SJSA1 (cell line): ENCODE results near the gene SALL3. TPM values are rescaled to one million over a fixed set of nuclear protein-coding genes. Genes with fewer than 3 reads are reported as not detected.
"Not testable (repeated sequence)": the region's sequence is repeated elsewhere in the genome, so short reads cannot be mapped to it uniquely, and the experiment has no call there.

ENCODE experiments used
- DNase-seq, 2 experiments: peaks; one replicate each; pipeline ENCODE4 v3.0.0-alpha.2; 2015 to 2020; ENCODE audit warnings: low spot score in 2 of 2, low read depth in 1 of 2
- H3K27ac ChIP-seq: fragments of 250-450 bp; sonication (Bioruptor Pico); 2 replicates; pipeline ENCODE4 v1.5.1; 2020; ENCODE audit warnings: mild to moderate bottlenecking, moderate library complexity
- H3K27me3 ChIP-seq: fragments of 250-450 bp; sonication (Bioruptor Pico); replicated peaks from 2 replicates; pipeline ENCODE4 v1.5.1; 2020; ENCODE audit warnings: mild to moderate bottlenecking, moderate library complexity
- H3K36me3 ChIP-seq: fragments of 250-450 bp; sonication (Bioruptor Pico); 2 replicates; pipeline ENCODE4 v1.5.1; 2020; ENCODE audit warnings: mild to moderate bottlenecking
- H3K4me1 ChIP-seq: fragments of 250-450 bp; sonication (Bioruptor Pico); replicated peaks from 2 replicates; pipeline ENCODE4 v1.6.1; 2021; ENCODE audit warnings: mild to moderate bottlenecking
- H3K4me3 ChIP-seq: fragments of 250-450 bp; sonication (Bioruptor Pico); 2 replicates; pipeline ENCODE4 v1.5.1; 2020; ENCODE audit warnings: mild to moderate bottlenecking
- H3K9me3 ChIP-seq: fragments of 250-450 bp; sonication (Bioruptor Pico); replicated peaks from 2 replicates; pipeline ENCODE4 v1.5.1; 2020; ENCODE audit warnings: mild to moderate bottlenecking
- total RNA-seq: library from RNA; depleted of rRNA; stranded (reverse); fragments of >200 nt; shearing (Covaris generic); gene quantifications from 2 replicates; pipeline ENCODE4 v1.2.3, GENCODE V29; 2014; rRNA removed

The SALL3 gene
- total RNA-seq = 0.03 TPM in 1 of 2 replicates, not detected in the other

DNA sequence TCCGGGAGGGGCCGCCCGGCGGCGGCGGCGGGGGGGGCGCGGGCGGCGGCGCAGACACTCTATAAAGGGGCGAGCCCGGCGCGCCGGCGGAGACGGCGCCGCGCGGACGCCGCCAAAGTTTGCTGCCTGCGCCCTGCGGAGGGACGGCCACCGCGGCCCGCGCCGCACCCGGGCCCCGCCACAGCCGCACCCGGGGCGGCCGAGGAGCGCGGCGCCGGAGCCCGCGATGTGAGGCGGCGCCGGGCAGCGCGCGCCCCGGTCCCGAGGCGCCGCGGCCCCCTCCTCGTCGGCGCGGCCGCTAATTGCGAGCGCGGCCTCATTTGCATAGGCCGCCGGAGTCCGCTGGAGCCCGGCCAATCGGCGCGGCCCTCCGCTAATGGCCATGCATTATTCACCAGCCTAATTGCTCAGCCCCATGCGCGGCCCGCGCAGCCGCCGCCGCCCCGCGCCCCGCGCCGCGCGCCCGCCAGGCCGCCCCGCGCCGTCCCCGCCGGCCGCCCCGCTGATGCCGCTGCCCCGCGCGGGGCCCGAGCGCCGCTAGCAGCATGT lies at the start of gene SALL3:
Gene SALL3, plus strand, starts transcription at position 89 of the 549 bp plus-strand sequence. Its CDS starts 457 bp downstream, at position 546.
- Histone ChIP-seq H3K27ac (no peak within 1 kb of the TSS), H3K36me3 (no peaks in the 10 kb centered on the region), H3K4me3 (no peak within 1 kb of the TSS), H3K4me1 (no peaks in the 10 kb centered on the region), H3K27me3 (no peaks in the 10 kb centered on the region; the same call in 1 of the 2 replicates), H3K9me3 (peaks cover 14% of the 10 kb centered on the region)
- no peak for DNase-seq

DNA sequence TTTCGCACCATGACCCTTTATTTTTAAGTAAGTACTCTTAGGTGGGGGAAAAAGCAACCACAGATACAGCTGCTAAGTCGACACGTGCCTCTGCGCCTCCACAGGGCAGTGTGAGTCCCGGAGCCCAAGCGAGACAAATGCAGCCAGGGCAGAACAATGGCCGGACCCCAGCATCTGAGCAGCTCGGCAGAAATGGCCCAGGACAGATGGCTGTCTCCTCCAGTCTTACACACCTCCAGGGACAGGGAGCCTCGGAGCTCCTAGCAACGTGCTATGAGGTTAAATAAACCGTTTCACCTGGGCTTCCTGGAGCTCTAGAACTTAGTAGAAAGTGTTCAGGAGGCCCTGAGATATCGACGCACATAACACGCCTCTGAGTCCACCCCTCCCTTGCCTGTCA lies 47.3 kb upstream of the SALL3 start:
- no peaks in the 10 kb centered on the region for H3K36me3 ChIP-seq
- DNase-seq = no peak
- H3K27ac ChIP-seq = no peak overlapping the region
- no peaks in the 10 kb centered on the region for H3K27me3 ChIP-seq
- H3K4me3 ChIP-seq = no peak overlapping the region
- H3K9me3 ChIP-seq = no peaks in the 10 kb centered on the region; the same call in 1 of the 2 replicates
- no peaks in the 10 kb centered on the region for H3K4me1 ChIP-seq

- Histone ChIP-seq H3K36me3 (no peaks in the 10 kb centered on the region), H3K9me3 (peaks cover 3% of the 10 kb centered on the region; the same call in 1 of the 2 replicates), H3K27me3 (no peaks in the 10 kb centered on the region), H3K27ac (no peak overlapping the region), H3K4me1 (no peaks in the 10 kb centered on the region), H3K4me3 (no peak overlapping the region)
- no peak for DNase-seq
These were observed 45.6 kb upstream of the SALL3 start for GRCh38 chr18:78934003-78934402.

DNA sequence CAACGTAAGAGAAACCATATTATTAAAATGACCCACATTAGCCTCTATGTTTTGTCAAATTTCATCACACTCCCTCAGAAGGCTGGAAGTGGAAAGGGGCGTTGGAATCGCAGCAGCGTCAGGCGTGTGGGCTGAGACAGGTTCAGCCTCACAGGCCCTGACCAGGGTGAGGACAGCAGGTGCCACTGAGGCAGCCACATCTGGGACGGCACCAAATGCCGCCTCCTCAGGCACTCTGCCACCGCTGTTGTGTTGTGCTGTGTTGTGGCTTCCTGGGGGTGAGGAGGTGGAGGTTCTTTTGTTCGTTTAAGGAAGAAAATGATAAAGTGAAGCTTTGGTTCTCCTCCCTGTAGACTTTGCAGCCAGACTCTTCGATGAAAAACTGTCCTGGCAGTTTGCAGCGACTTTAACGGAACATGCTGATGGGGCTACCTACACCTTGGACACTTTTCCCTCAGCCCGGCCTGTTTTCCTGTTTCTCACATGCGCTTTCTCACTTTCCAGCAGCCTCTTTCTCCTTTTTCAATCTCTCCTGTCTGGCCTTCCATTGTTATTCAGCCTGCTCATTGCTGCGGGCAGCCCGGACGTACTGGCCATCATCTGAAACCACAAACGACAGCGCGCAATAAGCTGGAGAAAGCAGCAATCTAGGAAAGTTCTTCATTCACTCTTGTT lies 44.9 kb upstream of the SALL3 start:
- no peaks in the 10 kb centered on the region for H3K36me3 ChIP-seq
- DNase-seq = no peak
- no peak overlapping the region for H3K4me3 ChIP-seq
- H3K9me3 ChIP-seq = peaks cover 3% of the 10 kb centered on the region; the same call in 1 of the 2 replicates
- H3K27me3 ChIP-seq = no peaks in the 10 kb centered on the region
- H3K27ac ChIP-seq = no peak overlapping the region
- H3K4me1 ChIP-seq = no peaks in the 10 kb centered on the region

DNA sequence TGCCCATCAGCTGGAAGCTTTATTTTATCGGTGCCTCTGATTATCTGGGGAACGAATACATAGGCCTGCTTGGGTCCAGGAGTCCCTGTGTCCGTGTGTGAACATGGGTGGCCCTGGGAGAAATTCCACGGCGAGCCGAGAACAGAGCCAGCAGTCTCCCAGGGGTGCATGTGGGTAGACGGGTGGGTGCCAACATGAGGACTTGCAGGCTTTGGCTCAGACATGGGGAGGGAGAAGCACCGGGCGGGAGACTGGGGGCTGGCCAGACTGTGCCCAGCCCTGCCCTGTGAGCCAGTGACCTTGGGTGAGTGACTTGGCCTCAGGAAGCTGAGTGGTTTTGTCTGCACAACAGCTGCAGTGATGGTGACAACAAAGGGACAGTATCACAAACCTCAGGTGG lies 44.2 kb upstream of the SALL3 start:
- H3K9me3 ChIP-seq = peaks cover 3% of the 10 kb centered on the region; the same call in 1 of the 2 replicates

DNA sequence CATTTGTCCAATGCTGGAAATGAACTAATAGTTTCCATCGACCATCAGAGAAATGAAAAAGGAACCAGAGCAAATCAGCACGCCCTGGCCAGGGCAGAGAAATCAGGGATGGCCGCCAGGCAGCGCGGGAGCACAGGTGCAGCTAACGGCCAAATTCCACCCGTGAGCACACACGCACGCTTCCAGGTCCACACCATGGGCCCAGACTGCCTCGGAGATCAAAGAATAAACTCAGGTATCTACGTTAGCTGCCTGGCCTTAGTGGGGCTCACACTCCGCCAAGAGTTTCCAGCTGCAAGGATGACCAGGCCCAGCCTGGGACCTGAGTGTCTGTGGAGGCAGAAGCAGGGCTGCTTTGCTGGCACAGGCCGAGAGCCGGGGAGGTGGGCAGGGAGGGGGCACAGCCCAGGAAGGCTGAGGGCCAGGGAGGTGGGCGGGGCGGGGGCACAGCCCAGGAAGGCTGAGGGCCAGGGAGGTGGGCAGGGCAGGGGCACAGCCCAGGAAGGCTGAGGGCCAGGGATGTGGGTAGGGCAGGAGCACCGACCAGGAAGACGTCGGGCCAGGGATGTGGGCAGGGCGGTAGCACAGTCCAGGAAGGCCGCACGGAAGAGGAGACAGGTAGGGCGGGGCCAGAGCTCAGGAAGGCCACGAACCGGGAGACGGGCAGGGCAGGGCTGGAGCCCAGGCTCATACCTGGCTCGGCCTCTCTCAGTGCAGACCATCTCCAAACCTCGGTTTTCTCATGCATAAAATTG lies 43.2 kb upstream of the SALL3 start:
- Histone ChIP-seq H3K27ac (no peak overlapping the region), H3K36me3 (no peaks in the 10 kb centered on the region), H3K4me1 (no peaks in the 10 kb centered on the region), H3K4me3 (no peak overlapping the region), H3K9me3 (peaks cover 3% of the 10 kb centered on the region; the same call in 1 of the 2 replicates), H3K27me3 (no peaks in the 10 kb centered on the region)
- no peak for DNase-seq

More for the DNA sequence above, 44.2 kb upstream of the SALL3 start:
- no peak overlapping the region for H3K27ac ChIP-seq
- no peaks in the 10 kb centered on the region for H3K36me3 ChIP-seq
- no peak for DNase-seq
- H3K4me1 ChIP-seq = no peaks in the 10 kb centered on the region
- no peaks in the 10 kb centered on the region for H3K27me3 ChIP-seq
- H3K4me3 ChIP-seq = no peak overlapping the region

- Histone ChIP-seq H3K36me3 (no peaks in the 10 kb centered on the region), H3K27ac (no peak overlapping the region), H3K4me3 (no peak overlapping the region), H3K4me1 (no peaks in the 10 kb centered on the region), H3K9me3 (peaks cover 3% of the 10 kb centered on the region; the same call in 1 of the 2 replicates), H3K27me3 (no peaks in the 10 kb centered on the region)
- DNase-seq = no peak
These were observed 42.5 kb upstream of the SALL3 start for GRCh38 chr18:78937166-78937565.

DNA sequence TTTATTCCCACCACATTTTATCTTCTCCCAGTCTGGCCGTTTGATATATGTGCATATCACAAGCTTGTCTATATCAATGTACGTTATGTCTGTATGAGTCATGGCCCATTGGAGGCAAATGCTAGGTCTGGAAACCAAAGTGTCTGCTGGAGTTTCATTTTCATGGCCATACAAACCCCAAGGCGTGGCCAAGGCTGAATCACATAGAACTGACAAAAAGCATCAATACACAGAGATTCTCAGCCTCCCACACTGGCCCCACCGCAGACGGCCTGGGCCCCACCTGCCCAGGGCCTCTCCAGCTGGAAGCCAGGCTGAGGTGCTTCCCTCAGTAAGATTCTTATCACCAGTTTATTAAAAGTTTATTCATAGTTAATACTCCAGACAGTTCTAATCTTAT lies 40.5 kb upstream of the SALL3 start:
- Histone ChIP-seq H3K27me3 (no peaks in the 10 kb centered on the region), H3K36me3 (no peaks in the 10 kb centered on the region), H3K9me3 (peaks cover 3% of the 10 kb centered on the region; the same call in 1 of the 2 replicates), H3K27ac (no peak overlapping the region), H3K4me1 (no peaks in the 10 kb centered on the region), H3K4me3 (no peak overlapping the region)
- DNase-seq = no peak

- Histone ChIP-seq H3K36me3 (no peaks in the 10 kb centered on the region), H3K4me1 (no peaks in the 10 kb centered on the region), H3K27me3 (no peaks in the 10 kb centered on the region), H3K4me3 (no peak overlapping the region), H3K27ac (no peak overlapping the region), H3K9me3 (peaks cover 3% of the 10 kb centered on the region; the same call in 1 of the 2 replicates)
- DNase-seq = no peak
These were observed 39.7 kb upstream of the SALL3 start for GRCh38 chr18:78939734-78940494.

DNA sequence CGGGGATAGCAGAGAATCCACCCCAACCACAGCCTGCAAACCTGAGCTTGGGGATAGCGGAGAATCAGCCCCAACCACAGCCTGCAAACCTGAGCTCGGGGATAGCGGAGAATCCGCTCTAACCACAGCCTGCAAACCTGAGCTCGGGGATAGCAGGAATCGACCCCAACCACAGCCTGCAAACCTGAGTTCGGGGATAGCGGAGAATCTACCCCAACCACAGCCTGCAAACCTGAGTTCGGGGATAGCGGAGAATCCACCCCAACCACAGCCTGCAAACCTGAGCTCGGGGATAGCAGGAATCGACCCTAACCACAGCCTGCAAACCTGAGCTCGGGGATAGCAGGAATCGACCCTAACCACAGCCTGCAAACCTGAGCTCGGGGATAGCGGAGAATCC lies 37.4 kb upstream of the SALL3 start:
- not testable (repeated sequence) for H3K4me1 ChIP-seq, H3K9me3 ChIP-seq, H3K4me3 ChIP-seq, H3K27ac ChIP-seq, DNase-seq, H3K36me3 ChIP-seq, H3K27me3 ChIP-seq

- Histone ChIP-seq H3K4me1 (no peaks in the 10 kb centered on the region), H3K9me3 (0 out of 2 replicates have a peak, but pooled peaks cover 2% of the 10 kb centered on the region), H3K27ac (no peak overlapping the region), H3K36me3 (no peaks in the 10 kb centered on the region), H3K27me3 (no peaks in the 10 kb centered on the region), H3K4me3 (no peak overlapping the region)
- DNase-seq = no peak
These were observed 34.0 kb upstream of the SALL3 start for GRCh38 chr18:78945628-78946027.

GRCh38 chr18:78947291-78947690 lies 32.3 kb upstream of the SALL3 start:
- Histone ChIP-seq H3K4me1 (no peaks in the 10 kb centered on the region), H3K9me3 (peaks cover 2% of the 10 kb centered on the region; the same call in 1 of the 2 replicates), H3K36me3 (no peaks in the 10 kb centered on the region), H3K27me3 (no peaks in the 10 kb centered on the region), H3K27ac (no peak overlapping the region), H3K4me3 (no peak overlapping the region)
- DNase-seq = no peak

GRCh38 chr18:78948221-78948620 lies 31.4 kb upstream of the SALL3 start:
- peaks cover 6% of the 10 kb centered on the region for H3K9me3 ChIP-seq

More at GRCh38 chr18:78948221-78948620, 31.4 kb upstream of the SALL3 start:
- Histone ChIP-seq H3K27ac (no peak overlapping the region), H3K4me3 (no peak overlapping the region), H3K27me3 (no peaks in the 10 kb centered on the region), H3K36me3 (no peaks in the 10 kb centered on the region), H3K4me1 (no peaks in the 10 kb centered on the region)
- DNase-seq = no peak
